Measurements from ENCODE around the gene CPT1A.

CPT1A gene

DNA sequence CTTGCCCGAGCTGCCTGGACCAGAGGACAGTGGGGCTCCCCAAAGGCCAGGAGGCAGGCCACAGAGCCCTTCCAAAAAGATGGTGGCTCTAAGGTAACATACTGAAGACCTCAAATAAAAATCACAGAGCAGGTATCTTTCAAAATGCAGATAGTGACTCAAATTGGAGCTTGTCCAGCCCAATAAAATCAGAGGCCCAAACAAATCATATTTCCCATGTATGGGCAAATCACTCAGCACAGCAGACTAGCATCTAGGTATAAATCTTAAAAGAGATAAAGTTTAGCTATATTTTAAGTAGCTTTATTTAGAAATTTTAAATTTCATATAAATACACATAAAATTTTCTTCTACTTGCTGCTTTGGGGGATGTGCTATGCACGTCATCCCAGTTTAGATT, 93.7 kb downstream of the CPT1A start:
- Histone ChIP-seq H3K36me3 (ENCODE audit: insufficient read depth, low read length) (no peaks in the 10 kb centered on the region), H3K9me3 (ENCODE audit: low read length) (no peaks in the 10 kb centered on the region), H3K9ac (ENCODE audit: low read length) (no peak overlapping the region), H3K27ac (ENCODE audit: low read depth, low read length) (no peak overlapping the region), H3K27me3 (ENCODE audit: control insufficient read depth in 1 of 2, insufficient read depth in 2 of 2, low read length in 2 of 2) (no peaks in the 10 kb centered on the region), H3K4me3 (ENCODE audit: low read depth in 1 of 2, low read length in 2 of 2) (no peak overlapping the region), H3K4me1 (ENCODE audit: insufficient read depth, low read length) (no peaks in the 10 kb centered on the region)

DNA sequence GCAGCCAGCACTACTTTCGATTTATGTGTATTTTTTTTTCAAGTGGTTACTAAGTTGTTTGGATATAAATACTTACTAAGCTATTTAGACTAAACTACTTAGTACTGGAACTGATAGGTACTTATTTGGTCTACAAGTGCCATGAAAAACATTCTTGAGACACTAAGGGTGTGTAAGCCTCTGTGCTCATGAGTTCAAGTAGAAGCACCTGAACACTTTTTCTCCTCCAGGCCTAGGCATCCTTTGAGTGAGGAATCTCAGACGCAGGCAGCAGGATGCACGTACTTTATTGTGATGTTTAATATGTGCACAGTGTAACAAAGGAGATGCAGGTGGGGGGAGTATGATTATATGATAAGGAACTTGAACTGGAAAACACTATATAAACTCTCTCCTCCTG, 98.2 kb downstream of the CPT1A start:
- Histone ChIP-seq H3K27ac (ENCODE audit: low read depth, low read length) (no peak overlapping the region), H3K4me3 (ENCODE audit: low read depth in 1 of 2, low read length in 2 of 2) (no peak overlapping the region), H3K9me3 (ENCODE audit: low read length) (no peaks in the 10 kb centered on the region), H3K36me3 (ENCODE audit: insufficient read depth, low read length) (no peaks in the 10 kb centered on the region), H3K27me3 (ENCODE audit: control insufficient read depth in 1 of 2, insufficient read depth in 2 of 2, low read length in 2 of 2) (no peaks in the 10 kb centered on the region), H3K9ac (ENCODE audit: low read length) (no peak overlapping the region), H3K4me1 (ENCODE audit: insufficient read depth, low read length) (no peaks in the 10 kb centered on the region)

DNA sequence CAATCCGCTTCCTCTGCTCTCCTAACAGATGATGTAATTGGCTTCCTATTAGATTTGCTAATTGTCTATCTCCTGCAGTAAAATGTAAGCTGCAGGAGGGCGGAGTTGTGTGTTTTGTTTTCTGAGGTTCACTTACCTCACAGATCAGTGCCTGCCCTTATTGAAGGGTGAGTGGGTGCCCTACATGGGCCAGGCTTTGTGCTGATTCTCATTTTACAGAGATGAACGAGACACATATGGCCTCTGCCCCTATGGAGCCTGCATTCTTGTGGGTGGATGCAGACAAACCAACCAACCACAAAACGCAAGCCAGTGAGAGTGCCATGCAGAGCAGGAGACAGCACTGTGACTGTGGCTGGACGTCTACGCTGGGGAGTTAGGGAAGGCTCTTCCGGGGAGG, 100.3 kb downstream of the CPT1A start:
- Histone ChIP-seq H3K9ac (ENCODE audit: low read length) (no peak overlapping the region), H3K36me3 (ENCODE audit: insufficient read depth, low read length) (no peaks in the 10 kb centered on the region), H3K4me3 (ENCODE audit: low read depth in 1 of 2, low read length in 2 of 2) (no peak overlapping the region), H3K27me3 (ENCODE audit: control insufficient read depth in 1 of 2, insufficient read depth in 2 of 2, low read length in 2 of 2) (no peaks in the 10 kb centered on the region), H3K9me3 (ENCODE audit: low read length) (no peaks in the 10 kb centered on the region), H3K27ac (ENCODE audit: low read depth, low read length) (no peak overlapping the region), H3K4me1 (ENCODE audit: insufficient read depth, low read length) (no peaks in the 10 kb centered on the region)

DNA sequence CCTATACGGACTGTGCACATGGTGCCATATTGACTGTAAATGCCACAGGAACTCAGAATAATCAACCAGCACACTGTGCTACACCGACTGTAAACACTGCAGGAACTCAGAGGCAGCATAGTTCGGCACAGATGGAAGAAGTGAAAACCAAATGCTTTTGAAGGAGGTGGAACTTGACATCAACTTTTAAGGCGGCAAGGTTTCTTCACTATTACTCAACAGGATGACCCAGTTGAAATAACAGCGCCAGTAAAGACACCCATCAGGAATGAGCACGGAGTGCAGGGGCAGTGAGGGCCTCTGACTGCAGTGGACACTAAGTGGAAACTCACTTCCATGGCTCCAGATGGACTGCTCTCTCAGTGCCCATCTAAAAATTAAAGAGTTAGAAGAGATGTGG, 106.1 kb downstream of the CPT1A start:
- no peak overlapping the region for H3K27ac ChIP-seq (ENCODE audit: low read depth, low read length)
- no peaks in the 10 kb centered on the region for H3K36me3 ChIP-seq (ENCODE audit: insufficient read depth, low read length)
- H3K27me3 ChIP-seq (ENCODE audit: control insufficient read depth in 1 of 2, insufficient read depth in 2 of 2, low read length in 2 of 2) = no peaks in the 10 kb centered on the region
- H3K4me1 ChIP-seq (ENCODE audit: insufficient read depth, low read length) = no peaks in the 10 kb centered on the region
- H3K9ac ChIP-seq (ENCODE audit: low read length) = no peak overlapping the region
- no peaks in the 10 kb centered on the region for H3K9me3 ChIP-seq (ENCODE audit: low read length)
- no peak overlapping the region for H3K4me3 ChIP-seq (ENCODE audit: low read depth in 1 of 2, low read length in 2 of 2)

DNA sequence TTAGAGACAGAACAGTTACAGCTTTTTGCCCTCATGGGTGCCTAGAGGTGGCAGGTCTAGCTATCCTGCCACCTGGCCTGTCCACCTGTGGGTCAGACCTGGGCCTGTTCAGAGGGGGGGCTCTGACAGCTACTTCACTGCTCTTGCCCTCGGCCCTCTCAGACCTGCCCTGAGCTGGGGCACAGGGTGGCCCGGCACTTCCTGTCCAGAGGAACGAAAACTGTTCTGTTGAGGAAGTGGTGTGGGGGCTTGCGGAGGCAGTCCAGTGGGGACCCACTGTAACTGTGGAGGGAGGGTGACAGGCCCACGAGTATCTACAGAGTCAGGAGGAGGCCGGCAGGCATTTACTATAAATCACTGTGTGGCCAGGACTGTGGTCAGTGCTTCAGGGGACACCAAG, 106.6 kb downstream of the CPT1A start:
- Histone ChIP-seq H3K9ac (ENCODE audit: low read length) (no peak overlapping the region), H3K27me3 (ENCODE audit: control insufficient read depth in 1 of 2, insufficient read depth in 2 of 2, low read length in 2 of 2) (no peaks in the 10 kb centered on the region), H3K27ac (ENCODE audit: low read depth, low read length) (no peak overlapping the region), H3K4me1 (ENCODE audit: insufficient read depth, low read length) (no peaks in the 10 kb centered on the region), H3K9me3 (ENCODE audit: low read length) (no peaks in the 10 kb centered on the region), H3K36me3 (ENCODE audit: insufficient read depth, low read length) (no peaks in the 10 kb centered on the region), H3K4me3 (ENCODE audit: low read depth in 1 of 2, low read length in 2 of 2) (no peak overlapping the region)

DNA sequence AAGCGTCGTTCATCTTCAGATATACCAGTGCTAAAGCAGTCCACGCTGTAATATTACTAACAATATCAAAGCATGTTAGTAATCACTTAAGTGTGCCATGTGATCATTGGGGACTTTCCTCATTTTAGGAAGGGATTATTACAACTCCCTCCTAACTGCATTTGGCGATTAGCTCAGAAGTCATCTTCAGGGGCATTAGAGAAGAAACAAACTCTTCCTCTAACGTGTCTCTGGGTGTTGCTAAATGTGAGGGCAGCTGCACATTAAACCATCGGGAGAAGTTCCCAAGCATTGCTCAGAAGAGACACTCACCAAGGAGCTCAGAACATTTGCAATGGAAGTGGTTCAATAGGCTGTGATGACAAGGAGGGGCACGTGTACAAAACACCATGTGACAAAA, 107.6 kb downstream of the CPT1A start:
- H3K27me3 ChIP-seq (ENCODE audit: control insufficient read depth in 1 of 2, insufficient read depth in 2 of 2, low read length in 2 of 2) = no peaks in the 10 kb centered on the region
- no peak overlapping the region for H3K27ac ChIP-seq (ENCODE audit: low read depth, low read length)
- H3K36me3 ChIP-seq (ENCODE audit: insufficient read depth, low read length) = no peaks in the 10 kb centered on the region
- H3K4me3 ChIP-seq (ENCODE audit: low read depth in 1 of 2, low read length in 2 of 2) = no peak overlapping the region
- H3K9me3 ChIP-seq (ENCODE audit: low read length) = no peaks in the 10 kb centered on the region
- no peaks in the 10 kb centered on the region for H3K4me1 ChIP-seq (ENCODE audit: insufficient read depth, low read length)
- H3K9ac ChIP-seq (ENCODE audit: low read length) = no peak overlapping the region

DNA sequence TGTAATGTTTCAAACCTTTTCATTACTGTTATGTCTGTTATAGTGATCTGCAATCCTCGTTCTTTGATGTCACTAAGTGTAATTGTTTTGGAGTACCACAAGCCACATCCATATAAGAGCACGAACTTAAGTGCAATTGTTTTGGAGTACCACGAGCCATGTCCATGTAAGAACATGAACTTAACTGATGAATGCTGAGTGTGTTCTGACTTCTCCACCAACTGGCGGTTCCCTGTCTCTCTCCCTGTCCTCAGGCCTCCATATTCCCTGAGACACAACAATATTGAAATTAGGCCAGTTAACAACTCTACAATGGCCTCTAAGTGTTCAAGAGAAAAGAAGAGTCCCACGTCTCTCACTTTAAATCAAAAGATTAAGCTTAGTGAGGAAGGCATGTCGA, 113.9 kb downstream of the CPT1A start:
- no peaks in the 10 kb centered on the region for H3K27me3 ChIP-seq (ENCODE audit: control insufficient read depth in 1 of 2, insufficient read depth in 2 of 2, low read length in 2 of 2)
- H3K4me1 ChIP-seq (ENCODE audit: insufficient read depth, low read length) = no peaks in the 10 kb centered on the region
- no peaks in the 10 kb centered on the region for H3K9me3 ChIP-seq (ENCODE audit: low read length)
- H3K4me3 ChIP-seq (ENCODE audit: low read depth in 1 of 2, low read length in 2 of 2) = no peak overlapping the region
- H3K9ac ChIP-seq (ENCODE audit: low read length) = no peak overlapping the region
- H3K36me3 ChIP-seq (ENCODE audit: insufficient read depth, low read length) = no peaks in the 10 kb centered on the region
- no peak overlapping the region for H3K27ac ChIP-seq (ENCODE audit: low read depth, low read length)

DNA sequence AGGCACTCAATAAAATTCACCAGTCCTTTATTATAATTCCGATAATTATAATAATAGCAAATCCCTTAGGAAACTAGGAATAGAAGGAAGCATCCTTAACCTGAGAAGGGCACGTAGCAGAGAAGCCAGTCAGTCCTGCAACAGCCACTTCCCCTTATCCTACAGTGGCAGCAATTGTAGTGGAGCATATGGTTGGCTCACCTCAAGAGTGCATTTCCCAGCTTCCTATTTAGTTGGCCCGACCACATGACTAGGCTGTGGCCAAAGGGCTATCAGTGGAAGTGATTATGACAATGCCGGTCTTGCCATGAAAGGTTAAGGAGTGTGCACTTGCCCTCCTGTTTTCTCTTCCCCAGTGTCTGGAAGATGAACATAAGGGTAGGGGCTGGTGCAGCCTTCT, 117.4 kb downstream of the CPT1A start:
- Histone ChIP-seq H3K27ac (ENCODE audit: low read depth, low read length) (no peak overlapping the region), H3K27me3 (ENCODE audit: control insufficient read depth in 1 of 2, insufficient read depth in 2 of 2, low read length in 2 of 2) (no peaks in the 10 kb centered on the region), H3K36me3 (ENCODE audit: insufficient read depth, low read length) (no peaks in the 10 kb centered on the region), H3K9ac (ENCODE audit: low read length) (no peak overlapping the region), H3K4me1 (ENCODE audit: insufficient read depth, low read length) (no peaks in the 10 kb centered on the region), H3K9me3 (ENCODE audit: low read length) (no peaks in the 10 kb centered on the region), H3K4me3 (ENCODE audit: low read depth in 1 of 2, low read length in 2 of 2) (no peak overlapping the region)

DNA sequence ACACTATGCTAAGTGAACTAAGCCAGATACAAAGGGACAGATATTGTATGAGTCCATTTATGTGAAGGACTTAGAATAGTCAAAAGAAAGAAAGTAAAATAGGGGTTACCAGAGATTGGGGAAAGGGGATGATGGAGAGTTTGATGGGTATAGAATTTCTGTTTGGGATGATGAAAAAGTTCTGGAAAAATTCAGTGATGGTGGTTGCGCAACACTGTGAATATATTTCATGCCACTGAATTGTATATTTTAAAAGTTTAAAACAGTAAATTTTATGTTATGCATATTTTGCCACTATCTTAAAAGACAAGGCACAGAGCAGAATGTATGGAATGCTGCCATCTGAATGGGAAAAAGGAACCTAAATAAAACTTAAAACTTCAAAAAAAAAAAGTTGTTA, 119.6 kb downstream of the CPT1A start:
- Histone ChIP-seq H3K4me1 (ENCODE audit: insufficient read depth, low read length) (no peaks in the 10 kb centered on the region), H3K36me3 (ENCODE audit: insufficient read depth, low read length) (no peaks in the 10 kb centered on the region), H3K4me3 (ENCODE audit: low read depth in 1 of 2, low read length in 2 of 2) (no peak overlapping the region), H3K27ac (ENCODE audit: low read depth, low read length) (no peak overlapping the region), H3K27me3 (ENCODE audit: control insufficient read depth in 1 of 2, insufficient read depth in 2 of 2, low read length in 2 of 2) (no peaks in the 10 kb centered on the region), H3K9ac (ENCODE audit: low read length) (no peak overlapping the region), H3K9me3 (ENCODE audit: low read length) (no peaks in the 10 kb centered on the region)

DNA sequence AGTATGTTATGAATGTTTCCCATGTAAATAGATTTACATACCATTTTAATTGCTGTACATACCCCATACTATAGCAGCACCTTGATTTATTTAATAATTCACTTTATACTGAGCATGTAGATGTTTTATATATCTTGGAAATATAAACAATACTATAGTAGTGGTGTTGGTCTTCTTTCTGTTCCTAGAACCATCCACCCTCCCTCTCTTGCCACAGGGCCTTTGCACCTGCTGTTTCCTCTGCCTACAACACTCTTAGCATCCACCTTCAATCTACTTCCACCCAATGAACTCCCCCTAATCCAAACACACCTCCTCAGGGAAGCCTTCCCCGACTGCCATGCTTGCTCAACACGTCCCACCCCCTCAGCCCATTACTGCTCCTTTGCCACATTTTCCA, 120.6 kb downstream of the CPT1A start:
- Histone ChIP-seq H3K9ac (ENCODE audit: low read length) (no peak overlapping the region), H3K4me3 (ENCODE audit: low read depth in 1 of 2, low read length in 2 of 2) (no peak overlapping the region), H3K9me3 (ENCODE audit: low read length) (no peaks in the 10 kb centered on the region), H3K36me3 (ENCODE audit: insufficient read depth, low read length) (no peaks in the 10 kb centered on the region), H3K27ac (ENCODE audit: low read depth, low read length) (no peak overlapping the region), H3K4me1 (ENCODE audit: insufficient read depth, low read length) (no peaks in the 10 kb centered on the region), H3K27me3 (ENCODE audit: control insufficient read depth in 1 of 2, insufficient read depth in 2 of 2, low read length in 2 of 2) (no peaks in the 10 kb centered on the region)

DNA sequence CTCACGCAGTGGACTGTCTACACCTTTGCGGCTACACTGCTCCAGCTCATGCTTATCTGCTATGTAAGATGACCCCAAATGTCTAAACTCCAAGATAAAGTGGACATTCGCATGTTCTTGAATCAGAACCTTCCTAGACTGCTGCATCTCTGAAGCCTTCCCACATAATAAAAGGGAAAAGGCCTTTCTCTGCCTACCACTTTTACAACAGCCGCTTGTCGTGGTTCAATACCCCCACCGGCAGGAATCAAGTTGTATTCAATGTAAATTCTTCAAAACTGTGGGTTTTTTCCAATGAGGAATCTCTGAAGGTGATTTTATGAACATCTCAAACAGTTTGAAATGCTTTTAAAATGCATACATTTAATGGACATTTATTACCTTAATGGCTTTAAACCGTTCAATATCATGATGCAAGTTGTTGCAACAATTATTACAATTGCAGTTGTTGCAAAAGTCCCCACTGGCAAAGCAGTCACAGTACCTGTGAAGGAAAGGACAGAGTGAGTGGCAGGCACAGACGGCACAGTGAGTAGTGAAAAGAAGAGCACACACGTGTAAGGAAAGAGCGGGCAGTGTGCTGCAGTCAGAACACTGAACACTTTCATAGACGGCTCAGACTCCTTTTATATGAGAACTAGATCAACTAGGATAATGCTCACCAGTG, 126.1 kb downstream of the CPT1A start:
- Histone ChIP-seq H3K27me3 (ENCODE audit: control insufficient read depth in 1 of 2, insufficient read depth in 2 of 2, low read length in 2 of 2) (peaks cover 0 to 5% of the 10 kb centered on the region in 2 donors), H3K27ac (ENCODE audit: low read depth, low read length) (no peak overlapping the region), H3K4me1 (ENCODE audit: insufficient read depth, low read length) (no peaks in the 10 kb centered on the region), H3K9ac (ENCODE audit: low read length) (no peak overlapping the region), H3K9me3 (ENCODE audit: low read length) (no peaks in the 10 kb centered on the region), H3K36me3 (ENCODE audit: insufficient read depth, low read length) (no peaks in the 10 kb centered on the region), H3K4me3 (ENCODE audit: low read depth in 1 of 2, low read length in 2 of 2) (no peak overlapping the region)

DNA sequence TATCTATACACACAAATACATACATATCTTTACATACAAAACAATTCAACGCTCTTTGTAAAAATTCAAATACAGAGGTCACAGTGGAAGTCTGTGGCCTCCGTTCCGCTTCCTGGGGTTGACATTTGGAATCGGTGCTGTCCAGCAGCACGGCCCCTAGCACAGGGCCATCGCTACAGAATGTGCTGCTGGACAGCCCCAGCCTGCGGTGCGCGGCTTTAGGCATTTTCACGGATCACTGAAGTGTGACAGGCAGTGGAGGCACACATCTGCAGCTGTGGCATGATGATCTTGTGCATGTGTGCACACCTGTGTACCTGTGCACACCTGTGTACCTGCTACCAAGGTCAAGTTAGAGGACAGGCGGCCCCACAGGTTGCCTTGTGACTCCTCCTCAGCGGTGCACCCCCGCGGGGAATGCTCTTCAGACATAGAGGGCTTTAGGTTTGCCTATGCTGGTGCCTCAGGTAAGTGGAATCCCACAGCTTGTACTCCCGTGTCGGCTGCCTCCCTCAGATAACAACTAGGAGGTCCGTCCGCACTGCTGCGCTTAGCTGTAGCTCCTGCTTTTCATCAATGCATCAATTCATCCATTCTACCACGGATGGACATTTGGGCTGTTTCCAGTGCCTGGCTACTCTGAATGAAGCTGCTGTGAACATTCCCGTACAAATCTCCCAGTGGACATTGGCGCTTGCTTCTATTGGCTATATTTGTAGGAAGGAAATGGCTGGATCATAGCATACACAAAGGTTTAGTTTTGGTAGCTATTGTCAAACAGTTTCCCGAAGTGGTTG, 127.5 kb downstream of the CPT1A start:
- Histone ChIP-seq H3K9me3 (ENCODE audit: low read length) (no peaks in the 10 kb centered on the region), H3K4me1 (ENCODE audit: insufficient read depth, low read length) (no peaks in the 10 kb centered on the region), H3K9ac (ENCODE audit: low read length) (no peak overlapping the region), H3K36me3 (ENCODE audit: insufficient read depth, low read length) (no peaks in the 10 kb centered on the region), H3K27ac (ENCODE audit: low read depth, low read length) (no peak overlapping the region), H3K4me3 (ENCODE audit: low read depth in 1 of 2, low read length in 2 of 2) (no peak overlapping the region), H3K27me3 (ENCODE audit: control insufficient read depth in 1 of 2, insufficient read depth in 2 of 2, low read length in 2 of 2) (peaks cover 0 to 5% of the 10 kb centered on the region in 2 donors)

All from muscle layer of colon (tissue), 2 donors.